ENCODE measurements around the gene GALNT16. TPM values are rescaled to one million over a fixed set of nuclear protein-coding genes. Genes with fewer than 3 reads are reported as not detected.

The GALNT16 gene
- total and polyA plus RNA-seq, 11 donors, result 17.0 to 81.6 (median 51.3) TPM

GRCh38 chr14:69284170-69284569, 24.2 kb downstream of the GALNT16 start:
- peak; percentile 19 to 67 (median 44) for ATAC-seq
- WGBS, 4 donors, result 47 to 59% (median 54%) methylated on average over 8 to 9 of the region's 9 CpGs
- Histone ChIP-seq H3K4me1 (peaks cover 0 to 51% (median 26%) of the 10 kb centered on the region in 12 donors), H3K9me3 (no peaks in the 10 kb centered on the region), H3K27ac (peak overlapping the region in 6 of 12 donors; percentile 9 to 63 (median 48)), H3K36me3 (no peaks in the 10 kb centered on the region), H3K4me3 (no peak overlapping the region), H3K27me3 (no peaks in the 10 kb centered on the region)
- intact Hi-C loops (cut with DNase I), result no loop called here
- peak in 3 of 5 donors; percentile 57 to 61 (median 58) for DNase-seq
- TF ChIP-seq POLR2A (IDR thresholded peaks at IDR 0.05), result no peak
- TF ChIP-seq CTCF (IDR thresholded peaks at IDR 0.05), result no peak

- H3K4me1 ChIP-seq, result peaks cover 3 to 64% (median 37%) of the 10 kb centered on the region in 12 donors
- no peak overlapping the region for H3K27ac ChIP-seq
- H3K4me3 ChIP-seq, result no peak overlapping the region
- H3K36me3 ChIP-seq, result no peaks in the 10 kb centered on the region
- no peak for ATAC-seq
- no peaks in the 10 kb centered on the region for H3K27me3 ChIP-seq
- H3K9me3 ChIP-seq, result no peaks in the 10 kb centered on the region
- 74 to 88% (median 79%) methylated on average over 7 of the region's 7 CpGs for WGBS, 4 donors
- intact Hi-C loops (cut with DNase I), result no loop called here
- no peak for DNase-seq
- TF ChIP-seq POLR2A (IDR thresholded peaks at IDR 0.05), result no peak
- no peak for TF ChIP-seq CTCF (IDR thresholded peaks at IDR 0.05)
Observed at GRCh38 chr14:69285661-69286255, 25.8 kb downstream of the GALNT16 start.

- H3K27ac ChIP-seq, result peak overlapping the region in 11 of 12 donors; percentile 8 to 69 (median 38)
- DNase-seq (no peak), ATAC-seq (peak in 1 of 4 donors; percentile 2)
- TF ChIP-seq POLR2A (IDR thresholded peaks at IDR 0.05) (no peak), CTCF (IDR thresholded peaks at IDR 0.05) (no peak)
- 67 to 74% (median 70%) methylated on average over 9 of the region's 9 CpGs for WGBS, 4 donors
- no peak overlapping the region for H3K4me3 ChIP-seq
- no peaks in the 10 kb centered on the region for H3K27me3 ChIP-seq
- no peaks in the 10 kb centered on the region for H3K36me3 ChIP-seq
- H3K9me3 ChIP-seq, result no peaks in the 10 kb centered on the region
- intact Hi-C loops (cut with DNase I), result loop anchor here in 2 of 10 donors (1.0 to 2.0 kb wide), 4 partner anchors 26 to 45 kb away; partner anchors contain the start of gene GALNT16 (in 1 of the 2)
- H3K4me1 ChIP-seq, result peaks cover 3 to 64% (median 51%) of the 10 kb centered on the region in 12 donors
Observed at GRCh38 chr14:69287098-69288010, 27.4 kb downstream of the GALNT16 start.

Data from heart left ventricle (tissue), 16 donors.